NCI-H2081 treated with DMSO at 0.1 percent for 48 hours (cell line): ENCODE measurements around the gene ABCC9.

ENCODE experiments used
- DNase-seq: peaks from one replicate; lab custom pipeline; 2025; lab: John Stamatoyannopoulos, UW

Gene ABCC9

DNA sequence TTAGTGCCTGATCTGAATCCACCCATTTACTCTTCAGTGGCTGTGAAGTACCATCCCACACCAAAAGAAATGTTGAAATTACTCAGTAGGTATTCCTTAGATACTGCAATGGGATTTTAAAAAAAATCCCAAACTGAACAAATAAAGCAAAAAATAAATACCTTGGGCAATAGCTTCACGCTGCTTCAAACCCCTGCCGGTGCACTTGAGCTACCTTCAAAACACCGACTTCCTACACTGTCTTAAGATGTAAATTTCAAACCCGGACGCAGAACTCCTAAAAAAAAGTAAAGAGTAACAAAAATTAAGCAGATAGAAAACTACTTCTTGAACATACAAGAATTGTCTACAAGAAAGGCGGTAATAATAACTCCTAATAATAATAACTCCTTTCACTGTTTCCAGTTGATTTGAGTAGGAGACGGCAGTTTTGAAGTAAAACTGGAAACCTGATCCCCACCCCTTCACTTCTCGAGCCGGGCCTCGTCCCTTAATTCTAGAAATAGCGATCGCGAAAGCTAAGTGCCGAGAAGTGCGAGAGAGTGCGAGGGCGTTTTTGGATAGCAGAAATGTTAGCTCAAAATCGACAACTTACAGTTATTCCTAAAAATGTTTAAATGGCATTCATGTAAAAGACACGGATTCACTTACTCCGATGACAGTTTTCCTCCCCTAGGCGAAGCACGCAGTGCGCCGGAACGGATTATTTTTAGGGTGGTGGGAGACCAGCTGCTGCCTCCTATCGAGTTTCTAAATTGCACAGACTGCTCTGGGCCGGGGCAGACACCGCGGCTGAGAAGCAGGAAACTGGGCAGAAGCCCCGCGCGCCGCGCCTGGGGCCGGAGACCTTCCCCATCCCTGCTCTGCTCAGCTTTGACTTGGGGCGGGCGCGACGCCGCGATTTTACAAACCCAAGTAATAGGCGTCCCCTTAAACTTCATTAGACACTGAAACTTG, at the start of gene ABCC9:
ABCC9 (minus strand) TSS at position 878 of the 957 bp plus-strand sequence. CDS start 4,752 bp downstream, outside the sequence.
- no peak for DNase-seq

DNA sequence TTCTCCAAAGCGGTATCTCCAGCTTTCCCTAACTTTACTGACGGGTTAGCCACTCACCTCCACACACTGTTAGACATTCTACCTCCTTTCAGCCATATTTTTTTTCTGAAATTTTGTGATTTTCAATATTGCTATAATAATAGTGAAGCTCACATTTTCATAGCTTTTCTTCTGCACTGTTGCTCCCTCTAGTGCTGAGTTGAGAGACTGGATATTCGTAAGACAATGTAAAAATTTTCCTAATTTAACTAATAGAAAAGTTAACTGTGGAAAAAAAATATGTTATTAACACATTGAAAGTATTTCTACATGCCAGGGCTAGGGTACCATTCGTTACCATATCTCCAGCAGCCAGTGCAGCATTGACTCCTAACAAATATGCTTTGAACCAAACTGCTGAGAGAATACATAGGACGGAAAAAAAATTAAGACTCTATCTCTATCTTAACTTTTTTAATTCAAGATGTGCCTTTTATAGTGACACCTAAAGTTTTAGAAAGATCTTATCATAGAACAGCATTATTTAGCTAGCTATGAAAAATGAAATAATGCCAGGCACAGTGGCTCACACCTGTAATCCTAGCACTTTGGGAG, 48.7 kb upstream of the ABCC9 start:
- no peak for DNase-seq

DNA sequence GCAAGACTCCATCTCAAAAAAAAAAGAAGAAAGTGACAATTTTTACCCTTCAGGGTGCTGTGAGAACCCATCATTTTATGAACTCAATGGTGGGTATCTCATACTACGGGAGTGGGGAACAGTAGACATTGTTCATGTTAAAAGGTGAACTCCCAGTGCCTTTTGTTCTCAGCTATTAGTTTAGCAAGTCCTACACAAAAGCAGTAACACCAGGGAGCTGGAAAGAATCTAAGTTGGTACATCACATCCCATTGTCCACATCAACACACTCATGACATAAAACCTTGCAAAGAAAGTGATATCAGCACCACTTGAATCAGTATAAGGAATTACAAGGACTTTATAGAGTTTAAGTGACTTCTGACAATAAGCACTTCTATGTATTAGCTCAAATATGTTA, 47.4 kb upstream of the ABCC9 start:
- no peak for DNase-seq

DNA sequence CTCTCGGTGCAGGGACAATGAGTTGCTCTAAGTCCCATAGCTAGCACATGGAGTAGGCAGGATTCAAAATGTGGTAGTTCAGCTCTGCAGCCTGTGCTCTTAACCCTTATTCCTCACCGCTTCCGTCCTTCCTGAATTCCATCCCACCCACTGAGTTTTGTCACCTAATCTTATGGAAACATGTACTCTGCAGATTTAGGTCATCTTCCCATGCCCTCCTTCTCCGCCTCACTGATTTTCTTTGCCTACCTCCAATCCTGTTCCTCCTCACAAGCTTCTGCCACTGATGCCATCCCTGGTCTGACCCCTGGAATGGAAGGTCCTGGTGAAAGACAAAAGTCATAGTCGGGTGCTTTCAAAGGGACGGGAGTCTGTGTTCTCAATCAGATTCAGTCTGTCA, 46.5 kb upstream of the ABCC9 start:
- no peak for DNase-seq

DNA sequence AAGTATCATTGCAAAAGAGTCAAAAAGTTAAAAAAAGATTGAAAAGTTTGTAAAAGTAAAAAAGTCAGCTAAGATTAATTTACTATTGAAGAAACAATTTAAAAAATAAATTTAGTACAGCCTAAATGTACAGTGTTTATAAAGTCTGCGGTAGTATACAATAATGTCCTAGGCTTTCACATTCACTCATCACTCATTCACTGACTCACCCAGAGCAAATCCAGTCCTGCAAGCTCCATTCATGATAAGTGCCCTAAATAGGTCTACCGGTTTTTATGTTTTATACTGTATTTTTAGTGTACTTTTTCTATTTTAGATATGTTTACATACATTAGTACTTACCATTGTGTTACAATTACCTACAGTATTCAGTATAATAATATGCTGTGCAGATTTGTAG, 43.9 kb upstream of the ABCC9 start:
- no peak for DNase-seq

DNA sequence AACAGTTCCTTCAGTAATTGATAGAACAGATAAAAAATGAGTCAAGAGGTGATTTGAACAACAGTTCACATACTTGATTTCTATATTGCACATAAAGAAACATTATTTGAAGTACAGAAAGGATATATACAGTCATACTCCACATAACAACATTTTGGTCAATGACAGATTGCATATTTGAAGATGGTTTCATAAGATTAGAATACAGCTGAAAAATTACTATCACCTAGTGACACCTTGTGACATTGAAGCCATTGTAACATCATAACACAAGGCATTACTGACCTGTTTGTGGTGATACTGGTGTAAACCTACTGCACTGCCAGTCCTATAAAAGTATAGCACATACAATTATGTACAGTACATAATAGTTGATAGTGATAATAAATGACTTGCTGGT, 43.1 kb upstream of the ABCC9 start:
- DNase-seq, result no peak

DNA sequence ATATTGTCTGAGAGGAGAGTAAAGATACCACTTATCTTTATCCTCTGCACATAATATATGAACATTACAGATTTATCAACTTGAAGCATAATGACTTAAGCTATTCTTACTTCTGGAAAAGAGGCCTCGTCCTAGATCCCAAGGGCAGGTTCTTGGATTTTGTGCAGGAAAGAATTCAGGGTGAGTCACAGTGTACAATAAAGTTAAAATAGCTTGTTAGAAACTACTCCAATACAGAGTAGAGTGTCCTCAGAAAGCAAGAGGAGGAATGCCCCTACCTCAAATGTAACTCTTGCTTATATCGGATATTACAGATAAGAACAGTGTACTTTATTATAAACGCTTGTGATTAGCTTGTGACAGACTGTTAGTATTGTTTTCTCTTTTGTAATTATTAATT, 41.9 kb upstream of the ABCC9 start:
- DNase-seq, result no peak

DNA sequence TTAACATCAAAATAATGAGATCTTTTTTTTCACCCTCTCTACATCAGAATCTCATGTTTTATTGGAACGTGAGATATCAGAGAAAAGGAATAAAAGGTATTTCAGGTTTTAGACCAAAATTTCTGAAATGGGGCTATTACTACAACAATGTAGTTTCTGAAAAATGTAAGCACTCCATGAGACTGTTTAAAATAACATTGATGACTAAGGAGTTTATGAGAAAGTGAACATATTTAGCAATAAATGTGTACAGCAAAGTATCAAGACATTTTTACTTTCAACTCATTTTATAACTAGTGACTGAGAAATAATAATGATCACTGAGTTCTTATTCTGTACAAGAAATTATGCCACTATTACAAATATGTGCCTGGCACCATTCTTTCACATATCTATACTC, 39.3 kb upstream of the ABCC9 start:
- DNase-seq, result no peak

DNA sequence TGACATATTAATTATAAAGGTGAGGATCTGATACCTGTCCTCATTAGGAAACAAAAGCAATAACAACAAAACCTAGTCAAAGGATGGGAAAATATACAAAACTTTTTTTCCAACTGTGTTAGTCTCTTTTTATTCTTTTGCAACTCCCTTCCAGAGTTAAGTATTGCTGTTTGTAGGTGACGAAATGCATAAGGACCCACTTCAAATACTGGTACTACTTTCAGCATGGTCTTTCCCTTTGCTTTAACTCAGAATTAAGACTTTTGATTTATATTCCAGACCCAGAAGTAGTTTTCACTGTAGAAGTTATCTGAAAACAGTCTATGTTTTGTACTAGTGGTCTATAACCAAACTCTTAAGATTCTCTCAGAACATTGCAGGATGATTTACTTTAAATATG, 34.1 kb upstream of the ABCC9 start:
- DNase-seq, result no peak

DNA sequence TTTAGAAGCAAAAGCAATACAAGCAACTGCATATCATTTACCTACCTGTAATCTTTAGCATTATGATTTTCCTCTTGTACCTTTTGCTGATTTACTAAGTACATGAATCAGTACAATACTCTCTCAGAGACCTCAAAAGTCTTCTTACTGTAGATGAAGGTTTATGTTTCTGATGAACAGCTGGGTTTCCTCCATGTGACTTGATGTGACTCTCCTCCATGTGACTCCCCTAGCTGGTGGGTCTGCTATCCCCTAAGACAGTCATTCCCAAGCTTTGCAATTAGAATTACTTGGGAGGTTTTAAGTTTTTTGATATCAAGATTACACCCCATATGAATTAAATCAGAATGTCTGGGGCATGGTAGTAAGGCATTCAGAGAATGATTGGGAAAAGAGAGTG, 32.0 kb upstream of the ABCC9 start:
- DNase-seq, result no peak

DNA sequence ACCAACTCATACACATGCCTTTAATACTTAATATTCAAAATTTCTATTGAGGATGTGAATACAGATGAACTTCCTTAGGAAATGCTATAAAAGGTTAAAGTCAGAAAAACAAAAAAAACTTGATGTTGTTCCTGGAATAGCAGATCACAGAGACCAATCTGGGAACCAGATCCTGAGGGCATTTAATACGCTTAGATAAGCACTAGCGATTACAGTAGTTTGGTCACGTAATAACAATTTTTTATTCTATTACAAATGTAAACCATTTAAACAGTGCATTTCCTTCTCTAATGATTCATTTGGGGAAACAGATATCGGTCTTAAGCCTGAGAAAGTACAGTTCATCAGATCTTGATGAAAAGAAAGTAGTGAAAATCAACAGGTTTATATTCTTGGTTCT, 30.8 kb upstream of the ABCC9 start:
- DNase-seq, result no peak

DNA sequence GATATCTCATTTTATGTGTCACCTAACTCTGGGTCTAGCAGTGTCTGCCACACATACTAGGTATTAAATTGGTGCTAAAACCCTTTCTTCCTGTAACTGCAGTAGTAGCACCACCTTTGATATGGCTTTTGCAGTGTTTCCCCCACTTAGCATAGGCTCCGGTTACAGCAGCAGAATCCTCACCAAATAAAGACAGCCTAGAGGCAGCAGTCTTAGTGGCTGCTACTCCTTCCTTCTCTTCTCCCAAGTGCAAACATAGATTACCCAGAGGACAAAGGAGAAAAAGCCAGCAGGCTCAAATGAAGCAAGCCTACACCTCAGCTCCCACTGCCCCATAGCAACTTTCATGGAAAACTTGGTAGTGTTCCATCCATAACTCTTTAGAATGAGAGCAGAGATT, 30.1 kb upstream of the ABCC9 start:
- no peak for DNase-seq

DNA sequence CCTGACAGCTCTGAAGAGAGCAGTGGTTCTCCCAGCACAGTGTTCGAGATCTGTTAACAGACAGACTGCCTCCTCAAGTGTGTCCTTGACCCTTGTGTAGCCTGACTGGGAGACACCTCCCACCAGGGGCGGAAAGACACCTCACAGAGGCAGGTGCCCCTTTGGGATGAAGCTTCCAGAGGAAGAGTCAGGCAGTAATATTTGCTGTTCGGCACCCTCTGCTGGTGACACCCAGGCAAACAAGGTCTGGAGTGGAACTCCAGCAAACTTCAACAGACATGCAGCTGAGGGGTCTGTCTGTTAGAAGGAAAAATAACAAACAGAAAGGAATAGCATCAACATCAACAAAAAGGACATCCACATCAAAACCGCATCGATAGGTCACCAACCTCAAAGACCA, 21.6 kb upstream of the ABCC9 start:
- DNase-seq, result no peak

DNA sequence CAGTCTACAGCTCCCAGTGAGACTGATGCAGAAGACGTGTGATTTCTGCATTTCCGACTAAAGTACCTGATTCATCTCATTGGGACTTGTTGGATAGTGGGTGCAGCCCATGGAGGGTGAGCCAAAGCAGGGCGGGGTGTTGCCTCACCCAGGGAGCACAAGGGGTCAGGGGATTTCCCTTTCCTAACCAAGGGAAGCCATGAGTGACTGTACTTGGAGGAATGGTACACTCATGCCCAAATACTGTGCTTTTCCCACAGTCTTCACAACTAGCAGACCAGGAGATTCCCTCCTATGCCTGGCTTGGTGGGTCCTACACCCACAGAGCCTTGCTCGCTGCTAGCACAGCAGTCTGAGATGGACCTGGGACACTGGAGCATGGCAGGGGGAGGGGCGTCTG, 21.0 kb upstream of the ABCC9 start:
- DNase-seq, result no peak

DNA sequence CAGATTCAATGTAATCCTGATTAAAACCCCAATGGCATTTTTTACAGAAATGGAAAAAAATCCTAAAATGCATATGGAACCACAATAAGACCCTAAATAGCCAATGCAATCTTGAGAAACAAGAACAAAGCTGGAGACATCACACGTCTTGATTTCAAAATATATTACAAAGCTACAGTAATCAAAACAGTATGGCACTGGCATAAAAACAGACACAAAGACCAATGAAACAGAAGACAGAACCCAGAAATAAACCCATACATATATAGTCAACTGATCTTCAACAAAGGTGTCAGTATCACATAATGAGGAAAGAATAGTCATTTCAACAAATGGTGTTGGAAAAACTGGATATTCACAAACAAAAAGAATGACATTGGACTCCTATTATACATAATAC, 9.4 kb upstream of the ABCC9 start:
- DNase-seq, result no peak

DNA sequence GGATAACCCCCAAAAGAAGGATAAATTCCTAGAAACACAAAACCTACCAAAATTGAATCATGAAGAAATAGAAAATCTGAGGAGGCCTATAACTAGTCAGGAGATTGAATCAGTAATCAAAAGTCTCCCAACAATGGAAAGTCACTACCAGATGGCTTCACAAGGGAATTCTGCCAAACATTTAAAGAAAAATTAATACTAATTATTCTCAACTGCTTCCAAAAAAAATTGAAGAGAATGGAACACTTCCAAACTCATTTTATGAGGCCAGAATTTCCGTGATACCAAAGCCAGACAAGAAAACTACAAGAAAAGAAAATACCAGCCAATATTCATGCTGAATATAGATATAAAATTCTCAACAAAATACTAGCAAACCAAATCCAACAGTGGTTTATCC, 7.8 kb upstream of the ABCC9 start:
- no peak for DNase-seq

DNA sequence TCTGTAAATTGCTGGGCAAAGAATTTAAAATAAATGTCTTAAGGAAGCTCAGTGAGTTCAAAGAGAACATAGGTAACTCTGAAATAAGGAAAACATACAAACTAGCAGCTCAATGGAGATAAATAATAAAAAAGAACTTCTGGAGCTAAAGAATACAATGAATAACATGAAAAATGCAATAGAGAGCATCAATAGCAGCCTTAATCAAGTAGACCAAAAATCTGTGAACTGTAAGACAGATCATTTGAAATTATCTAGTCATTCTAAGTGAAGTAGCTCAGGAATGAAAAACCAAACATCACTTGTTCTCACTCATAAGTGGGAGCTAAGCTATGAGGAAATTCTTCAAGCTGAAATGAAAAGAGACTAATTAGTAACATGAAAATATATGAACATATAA, 5.8 kb upstream of the ABCC9 start:
- DNase-seq, result no peak

DNA sequence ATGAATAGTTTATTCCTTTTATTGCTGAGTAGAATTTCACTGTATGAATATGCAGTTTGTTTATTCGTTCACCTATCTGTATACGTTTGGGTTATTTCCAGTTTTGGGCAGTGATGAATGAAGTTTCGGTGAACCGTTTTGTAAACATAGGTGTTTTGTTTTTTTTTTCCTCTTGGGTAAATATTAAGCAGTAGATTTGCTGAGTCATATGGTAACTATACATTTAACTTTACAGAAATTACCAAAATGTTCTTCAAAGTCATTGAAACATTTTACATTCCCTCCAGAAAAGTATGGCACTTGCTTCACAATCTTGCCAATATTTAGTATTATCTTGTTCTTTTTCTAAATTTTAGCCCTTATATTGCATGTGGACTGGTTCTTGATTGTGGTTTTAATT, 3.8 kb upstream of the ABCC9 start:
- DNase-seq, result no peak

DNA sequence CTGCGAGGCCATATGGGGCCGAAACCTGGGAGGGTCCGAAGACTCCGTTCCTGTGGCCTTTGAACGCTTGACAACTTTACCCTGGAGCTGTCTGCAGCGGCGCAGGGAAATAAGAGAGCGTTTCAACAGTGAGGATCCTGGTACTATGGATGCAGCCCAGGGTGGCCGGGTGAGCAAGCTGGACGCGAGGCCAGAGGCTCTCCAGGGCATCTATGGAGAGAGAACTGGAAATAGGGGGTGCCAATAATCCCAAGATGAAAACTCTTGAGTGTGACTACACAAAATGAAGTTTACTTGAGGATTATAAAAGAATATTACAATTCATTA, 1.1 kb upstream of the ABCC9 start:
- DNase-seq, result no peak

DNA sequence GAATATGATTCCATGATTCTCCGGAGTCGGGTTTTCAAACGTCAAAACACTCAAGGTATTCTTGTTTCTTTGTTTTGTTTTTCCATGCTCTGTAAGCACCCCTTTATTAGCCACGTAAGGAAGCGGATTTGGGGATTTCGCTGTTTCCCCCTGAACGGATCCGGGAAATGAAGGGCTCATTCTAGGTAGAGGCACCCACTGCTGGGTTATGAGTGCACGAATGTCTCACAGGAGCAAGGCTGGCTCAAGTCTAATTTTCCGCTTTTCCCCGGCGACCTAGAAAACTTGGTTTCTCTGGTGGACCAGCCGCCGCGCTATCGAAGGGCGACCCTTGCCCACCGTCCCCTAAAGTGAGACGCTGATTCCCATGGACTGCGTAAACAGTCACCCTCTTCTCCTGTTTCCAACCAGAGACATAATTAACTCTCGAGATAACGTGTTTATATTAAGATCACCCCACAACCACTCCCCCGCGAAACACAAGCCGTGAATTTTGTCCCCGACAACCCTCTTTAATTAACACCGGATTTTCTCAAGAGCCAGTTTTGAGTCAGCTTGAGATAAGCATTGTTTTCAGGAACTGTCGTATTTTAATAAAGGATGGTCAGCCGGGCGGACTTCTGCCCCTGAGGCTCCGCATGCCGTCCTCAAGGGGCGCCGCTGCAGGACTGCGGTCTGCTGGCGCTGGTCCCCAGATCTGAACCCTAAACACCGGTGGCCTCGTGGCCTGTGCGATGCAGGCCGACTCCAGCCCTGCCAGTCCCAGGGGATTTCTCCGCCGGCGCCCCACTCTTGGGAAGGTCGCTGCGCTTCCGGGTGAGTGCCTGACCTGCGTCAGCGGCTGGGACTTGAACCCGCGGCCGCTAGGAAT, 515 bp upstream of the ABCC9 start:
- DNase-seq, result no peak

DNA sequence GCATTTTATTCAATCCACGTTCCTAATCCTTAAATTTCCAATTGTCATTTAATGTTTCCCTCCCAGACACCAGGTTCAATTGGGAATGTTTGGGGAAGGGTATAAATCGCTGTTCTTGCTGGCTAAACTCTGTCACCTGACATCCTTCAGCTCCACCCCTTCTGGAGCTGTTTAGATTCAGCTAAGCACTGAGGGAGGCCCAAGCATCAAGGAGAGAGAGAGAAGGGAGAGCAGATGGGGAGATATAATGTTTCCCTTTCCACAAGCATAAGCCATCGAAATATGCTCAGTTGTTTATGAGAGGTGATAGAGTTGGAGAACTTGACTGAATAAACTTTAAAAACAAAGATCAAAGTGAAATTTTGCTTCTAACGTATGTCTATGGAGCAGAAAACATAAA, 1.8 kb downstream of the ABCC9 start:
- no peak for DNase-seq

DNA sequence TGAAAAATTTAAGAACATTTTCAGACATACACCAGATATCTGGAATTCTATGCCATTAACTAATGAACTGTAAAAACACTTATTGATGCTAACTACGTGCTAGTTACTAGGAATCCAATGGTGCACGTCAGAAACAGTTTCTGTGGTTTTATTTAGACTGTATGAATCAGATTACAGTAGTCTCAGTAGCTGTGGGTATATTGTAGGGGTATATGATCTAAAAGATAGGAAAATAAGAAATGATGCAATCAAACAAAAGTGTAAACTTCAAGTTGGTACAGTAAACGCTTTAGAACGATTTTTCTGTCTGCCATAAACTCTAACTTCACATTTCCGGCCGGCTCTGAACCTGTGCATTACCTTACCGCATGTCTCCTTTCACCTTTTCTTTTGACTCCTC, 2.3 kb downstream of the ABCC9 start:
- no peak for DNase-seq

DNA sequence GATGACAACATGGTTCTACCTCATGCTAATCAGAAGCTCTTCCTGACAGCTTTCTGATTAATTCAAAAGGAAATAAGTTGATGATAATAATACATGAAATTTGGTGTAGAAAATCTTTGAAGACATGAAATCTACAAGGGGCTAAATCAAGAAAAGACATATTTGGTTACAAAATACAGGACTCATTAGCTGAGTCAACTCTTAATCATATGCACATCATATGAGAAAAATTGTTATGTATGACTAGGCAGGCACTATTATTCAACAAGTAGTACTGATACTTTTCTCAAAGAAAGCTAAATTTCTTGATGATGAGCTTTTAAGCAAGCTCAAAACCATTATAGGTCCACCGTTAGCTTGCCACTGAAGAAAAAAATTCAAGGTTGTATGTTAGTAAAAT, 7.1 kb downstream of the ABCC9 start:
- DNase-seq, result no peak
